ENCODE measurements around the gene EEA1.
"Not testable (repeated sequence)": the region's sequence is repeated elsewhere in the genome, so short reads cannot be mapped to it uniquely, and the experiment has no call there.

EEA1 gene

GRCh38 chr12:92796650-92797049 is 132.4 kb downstream of the EEA1 start:
- DNase-seq (ENCODE audit: low read depth): no peak

- DNase-seq (ENCODE audit: low read depth): no peak
Observed at GRCh38 chr12:92794814-92795213, 134.3 kb downstream of the EEA1 start.

GRCh38 chr12:92794356-92794755 is 134.7 kb downstream of the EEA1 start:
- DNase-seq (ENCODE audit: low read depth): not testable (repeated sequence)

- no peak for DNase-seq (ENCODE audit: low read depth)
Observed at GRCh38 chr12:92786045-92786444, 143.1 kb downstream of the EEA1 start.

- no peak for DNase-seq (ENCODE audit: low read depth)
Observed at GRCh38 chr12:92785563-92785950, 143.5 kb downstream of the EEA1 start.

- DNase-seq (ENCODE audit: low read depth): no peak
Observed at GRCh38 chr12:92784797-92785562, 144.1 kb downstream of the EEA1 start.

GRCh38 chr12:92784356-92784755 is 144.7 kb downstream of the EEA1 start:
- DNase-seq (ENCODE audit: low read depth): no peak

- DNase-seq (ENCODE audit: low read depth): no peak
Observed at GRCh38 chr12:92779902-92780301, 149.2 kb downstream of the EEA1 start.

GRCh38 chr12:92778525-92778924 is 150.6 kb downstream of the EEA1 start:
- no peak for DNase-seq (ENCODE audit: low read depth)

- no peak for DNase-seq (ENCODE audit: low read depth)
Observed at GRCh38 chr12:92775416-92775815, 153.7 kb downstream of the EEA1 start.

- no peak for DNase-seq (ENCODE audit: low read depth)
Observed at GRCh38 chr12:92771001-92771400, 158.1 kb downstream of the EEA1 start.

- DNase-seq (ENCODE audit: low read depth): no peak
Observed at GRCh38 chr12:92769124-92769901, 159.8 kb downstream of the EEA1 start.

- DNase-seq (ENCODE audit: low read depth): no peak
Observed at GRCh38 chr12:92765871-92766270, 163.2 kb downstream of the EEA1 start.

GRCh38 chr12:92764831-92765230 is 164.3 kb downstream of the EEA1 start:
- DNase-seq (ENCODE audit: low read depth): no peak

GRCh38 chr12:92762773-92763172 is 166.3 kb downstream of the EEA1 start:
- DNase-seq (ENCODE audit: low read depth): no peak

- no peak for DNase-seq (ENCODE audit: low read depth)
Observed at GRCh38 chr12:92759634-92760268, 169.3 kb downstream of the EEA1 start.

GRCh38 chr12:92757597-92758121 is 171.4 kb downstream of the EEA1 start:
- DNase-seq (ENCODE audit: low read depth): no peak

GRCh38 chr12:92756898-92757596 is 172.0 kb downstream of the EEA1 start:
- no peak for DNase-seq (ENCODE audit: low read depth)

GRCh38 chr12:92753976-92754885 is 174.9 kb downstream of the EEA1 start:
- DNase-seq (ENCODE audit: low read depth): no peak

GRCh38 chr12:92749691-92750090 is 179.4 kb downstream of the EEA1 start:
- not testable (repeated sequence) for DNase-seq (ENCODE audit: low read depth)

- DNase-seq (ENCODE audit: low read depth): no peak
Observed at GRCh38 chr12:92747151-92747550, 181.9 kb downstream of the EEA1 start.
